Frontal cortex (tissue), 4 donors: ENCODE data around the gene WDR38. TPM values are rescaled to one million over a fixed set of nuclear protein-coding genes. Genes with fewer than 3 reads are reported as not detected.

Experiments
- DNase-seq, 2 donors: peaks; one replicate each; pipeline ENCODE4 v3.0.0; 2012; ENCODE audit warnings: low spot score in 2 of 2
- FAIRE-seq: peaks from 2 replicates; lab custom pipeline; 2012; peaks lifted over from hg19 to GRCh38; lab: Jason Lieb, UNC
- total RNA-seq: library from RNA; depleted of rRNA; stranded (reverse); fragments of >200 nt; gene quantifications from one replicate; pipeline ENCODE4 v1.2.3, GENCODE V29; 2014
- donor health status: control.
- donor health status: control.
- donor health status: control.

WDR38 gene
- total RNA-seq, 1 donor from 2014 or later: not detected

GRCh38 chr9:124878021-124878420 lies 24.8 kb downstream of the WDR38 start:
- FAIRE-seq: no peak
- no peak for DNase-seq

- FAIRE-seq (no peak), DNase-seq (no peak)
These were observed 25.3 kb downstream of the WDR38 start for GRCh38 chr9:124878518-124878917.

GRCh38 chr9:124879226-124879625 lies 26.0 kb downstream of the WDR38 start:
- DNase-seq (no peak), FAIRE-seq (no peak)

- DNase-seq: no peak
- FAIRE-seq: no peak
These were observed 27.2 kb downstream of the WDR38 start for GRCh38 chr9:124880501-124880900.

GRCh38 chr9:124881138-124881743 lies 28.0 kb downstream of the WDR38 start:
- DNase-seq (no peak), FAIRE-seq (no peak)

- FAIRE-seq (no peak), DNase-seq (no peak)
These were observed 29.0 kb downstream of the WDR38 start for GRCh38 chr9:124882231-124882630.

GRCh38 chr9:124884376-124884775 lies 31.1 kb downstream of the WDR38 start:
- DNase-seq (no peak), FAIRE-seq (no peak)

GRCh38 chr9:124885551-124885950 lies 32.3 kb downstream of the WDR38 start:
- DNase-seq (no peak), FAIRE-seq (no peak)

GRCh38 chr9:124886461-124886860 lies 33.2 kb downstream of the WDR38 start:
- FAIRE-seq (no peak), DNase-seq (no peak)

- DNase-seq (no peak), FAIRE-seq (no peak)
These were observed 33.7 kb downstream of the WDR38 start for GRCh38 chr9:124886866-124887492.

GRCh38 chr9:124887832-124888231 lies 34.6 kb downstream of the WDR38 start:
- no peak for DNase-seq
- FAIRE-seq: no peak

GRCh38 chr9:124889006-124889405 lies 35.7 kb downstream of the WDR38 start:
- FAIRE-seq (no peak), DNase-seq (no peak)

- no peak for FAIRE-seq
- no peak for DNase-seq
These were observed 36.9 kb downstream of the WDR38 start for GRCh38 chr9:124890179-124890578.

GRCh38 chr9:124894035-124894740 lies 40.9 kb downstream of the WDR38 start:
- FAIRE-seq (no peak), DNase-seq (no peak)

- DNase-seq (no peak), FAIRE-seq (no peak)
These were observed 41.5 kb downstream of the WDR38 start for GRCh38 chr9:124894741-124895170.

GRCh38 chr9:124897570-124898460 lies 44.6 kb downstream of the WDR38 start:
- no peak for DNase-seq
- no peak for FAIRE-seq

- FAIRE-seq (no peak), DNase-seq (no peak)
These were observed 46.6 kb downstream of the WDR38 start for GRCh38 chr9:124899845-124900244.

GRCh38 chr9:124906966-124907365 lies 53.7 kb downstream of the WDR38 start:
- FAIRE-seq: peak; percentile 17
- no peak for DNase-seq
